Upper lobe of right lung (tissue), 1 donor: ENCODE results near the gene NCKAP5. TPM values are rescaled to one million over a fixed set of nuclear protein-coding genes. Genes with fewer than 3 reads are reported as not detected.

Experiments
- ATAC-seq: fragments of 200-7000 bp; cut with Tn5 transposase; one replicate; pipeline ENCODE4 v1.9.1; 2020; ENCODE audit warnings: mild to moderate bottlenecking, moderate library complexity
- DNase-seq: peaks from one replicate; pipeline ENCODE4 v3.0.0-alpha.2; 2020
- H3K27ac ChIP-seq: fragments of 200-600 bp; one replicate; pipeline ENCODE4 v1.8.0; 2022
- H3K27me3 ChIP-seq: fragments of 200-600 bp; one replicate; pipeline ENCODE4 v1.8.0; 2022; ENCODE audit warnings: mild to moderate bottlenecking
- H3K36me3 ChIP-seq: fragments of 200-600 bp; one replicate; pipeline ENCODE4 v1.8.0; 2022
- H3K4me1 ChIP-seq: fragments of 200-600 bp; one replicate; pipeline ENCODE4 v1.8.0; 2022
- H3K4me3 ChIP-seq: fragments of 200-600 bp; one replicate; pipeline ENCODE4 v1.8.0; 2022; ENCODE audit warnings: mild to moderate bottlenecking
- H3K9me3 ChIP-seq: fragments of 200-600 bp; one replicate; pipeline ENCODE4 v1.8.0; 2022
- intact Hi-C: fragments of 100-400 bp; cut with DNase I; formaldehyde crosslinking; loops from one replicate; pipeline ENCODE4 v1.11.0; 2022
- total RNA-seq: library from RNA; stranded (reverse); fragmentation: NEBNext Ultra II Directional; extraction: Animal tissue kit (Norgen Biotek cat#: 25700); gene quantifications from one replicate; pipeline ENCODE4 v1.2.1, GENCODE V29; 2021
- TF ChIP-seq, protein P1 (sequence below): fragments of 200-600 bp; IDR thresholded peaks from one replicate; pipeline ENCODE4 v1.8.0; 2022; ENCODE audit warnings: antibody characterized with exemption
- donor health status: DM: no; HTN: yes; CAD: no; lungs with severe emphysema.

The NCKAP5 gene
- total RNA-seq, 1 donor from 2014 or later = 40.8 TPM

DNA sequence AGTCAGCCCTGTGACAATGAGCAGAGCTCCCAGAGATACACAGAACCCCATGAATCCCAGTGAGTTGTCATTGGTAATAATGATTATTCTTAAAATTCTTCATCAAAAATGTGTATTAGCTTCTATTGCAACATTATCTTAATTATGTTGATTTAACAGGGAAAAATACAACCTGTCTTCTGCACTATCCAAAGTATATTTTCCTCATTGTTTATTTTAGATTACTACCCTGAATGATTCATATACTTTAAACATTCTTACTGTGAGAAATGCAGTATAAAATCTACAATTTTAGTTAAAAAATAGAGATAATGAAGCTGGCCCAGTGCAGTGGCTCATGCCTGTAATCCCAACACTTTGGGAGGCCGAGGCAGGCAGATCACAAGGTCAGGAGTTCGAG lies 773.0 kb downstream of the NCKAP5 start:
- Histone ChIP-seq H3K36me3 (no peaks in the 10 kb centered on the region), H3K27me3 (no peaks in the 10 kb centered on the region), H3K9me3 (no peaks in the 10 kb centered on the region), H3K27ac (no peak overlapping the region), H3K4me1 (no peaks in the 10 kb centered on the region), H3K4me3 (no peak overlapping the region)
- TF ChIP-seq, protein P1, sequence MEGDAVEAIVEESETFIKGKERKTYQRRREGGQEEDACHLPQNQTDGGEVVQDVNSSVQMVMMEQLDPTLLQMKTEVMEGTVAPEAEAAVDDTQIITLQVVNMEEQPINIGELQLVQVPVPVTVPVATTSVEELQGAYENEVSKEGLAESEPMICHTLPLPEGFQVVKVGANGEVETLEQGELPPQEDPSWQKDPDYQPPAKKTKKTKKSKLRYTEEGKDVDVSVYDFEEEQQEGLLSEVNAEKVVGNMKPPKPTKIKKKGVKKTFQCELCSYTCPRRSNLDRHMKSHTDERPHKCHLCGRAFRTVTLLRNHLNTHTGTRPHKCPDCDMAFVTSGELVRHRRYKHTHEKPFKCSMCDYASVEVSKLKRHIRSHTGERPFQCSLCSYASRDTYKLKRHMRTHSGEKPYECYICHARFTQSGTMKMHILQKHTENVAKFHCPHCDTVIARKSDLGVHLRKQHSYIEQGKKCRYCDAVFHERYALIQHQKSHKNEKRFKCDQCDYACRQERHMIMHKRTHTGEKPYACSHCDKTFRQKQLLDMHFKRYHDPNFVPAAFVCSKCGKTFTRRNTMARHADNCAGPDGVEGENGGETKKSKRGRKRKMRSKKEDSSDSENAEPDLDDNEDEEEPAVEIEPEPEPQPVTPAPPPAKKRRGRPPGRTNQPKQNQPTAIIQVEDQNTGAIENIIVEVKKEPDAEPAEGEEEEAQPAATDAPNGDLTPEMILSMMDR = no peak
- ATAC-seq (no peak), DNase-seq (no peak)
- intact Hi-C loops = no loop called here

DNA sequence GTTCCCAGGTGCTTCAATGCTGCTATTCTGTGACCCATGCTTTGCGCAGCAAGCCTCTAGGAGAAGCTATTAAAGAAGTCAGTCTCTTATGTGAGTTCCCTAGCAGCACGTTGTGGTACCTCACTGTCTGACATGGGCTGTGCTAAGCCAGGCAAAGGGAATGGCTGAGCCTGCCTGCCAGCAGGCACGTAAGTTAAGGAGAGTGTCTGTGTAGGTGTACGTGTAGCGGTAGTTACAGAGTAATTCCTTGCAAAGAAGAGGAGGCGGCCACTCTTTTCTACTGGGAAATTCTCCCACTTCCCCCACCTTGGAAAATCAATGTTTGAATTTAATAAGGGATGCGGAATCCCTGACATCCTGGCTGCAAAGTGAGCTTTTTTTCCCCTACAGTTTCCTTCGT lies 774.7 kb downstream of the NCKAP5 start:
- Histone ChIP-seq H3K9me3 (no peaks in the 10 kb centered on the region), H3K27ac (no peak overlapping the region), H3K36me3 (no peaks in the 10 kb centered on the region), H3K4me3 (no peak overlapping the region), H3K27me3 (no peaks in the 10 kb centered on the region), H3K4me1 (no peaks in the 10 kb centered on the region)
- ATAC-seq = no peak
- DNase-seq = no peak
- TF ChIP-seq, protein P1 = no peak
- intact Hi-C loops = no loop called here

DNA sequence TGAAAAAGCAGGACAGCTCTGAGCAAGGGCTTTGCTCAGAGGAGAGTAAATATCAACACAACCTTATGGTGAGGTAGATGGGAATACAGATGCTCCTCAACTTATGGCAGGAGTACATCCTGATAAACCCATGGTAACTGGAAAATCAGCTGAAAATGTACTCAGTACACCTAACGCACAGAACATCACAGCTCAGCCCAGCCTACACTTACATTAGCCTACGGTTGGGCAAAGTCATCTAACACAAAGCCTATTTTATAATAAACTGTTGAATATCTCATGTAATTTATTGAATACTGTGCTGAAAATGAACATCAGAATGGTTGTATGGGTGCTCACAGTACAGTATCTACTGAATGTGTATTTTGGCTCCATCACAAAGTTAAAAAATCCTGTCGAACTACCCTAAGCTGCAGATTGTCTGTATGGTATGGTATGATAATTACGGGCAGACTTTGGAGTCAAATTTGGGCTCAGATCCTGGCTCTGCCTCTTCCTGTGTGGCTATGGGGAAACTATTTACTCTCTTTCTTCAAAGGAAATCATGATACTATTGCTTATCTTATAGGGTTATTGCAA lies 778.0 kb downstream of the NCKAP5 start:
- Histone ChIP-seq H3K27ac (no peak overlapping the region), H3K4me3 (no peak overlapping the region), H3K36me3 (no peaks in the 10 kb centered on the region), H3K27me3 (no peaks in the 10 kb centered on the region), H3K4me1 (no peaks in the 10 kb centered on the region), H3K9me3 (no peaks in the 10 kb centered on the region)
- TF ChIP-seq, protein P1 = no peak
- no peak for ATAC-seq
- intact Hi-C loops = no loop called here
- no peak for DNase-seq

DNA sequence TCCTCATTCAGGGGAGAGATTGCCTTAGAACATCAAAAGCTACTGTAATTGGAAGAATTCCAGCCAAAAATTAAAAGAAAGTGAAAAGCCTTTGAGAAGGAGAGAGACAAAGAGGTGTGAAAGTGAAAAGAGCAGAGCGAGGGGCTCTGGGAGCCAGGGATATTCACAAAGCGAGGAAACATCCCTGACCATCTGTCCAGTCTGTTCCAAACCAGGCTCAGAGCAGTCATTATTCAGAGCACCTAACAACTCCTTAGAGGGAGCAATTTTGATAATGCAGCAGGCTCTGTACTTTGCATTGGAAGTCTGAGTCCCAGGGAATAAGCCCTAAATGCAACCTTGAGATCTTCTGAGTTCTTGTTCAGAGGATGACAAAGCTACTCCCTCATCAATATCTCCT lies 779.2 kb downstream of the NCKAP5 start:
- Histone ChIP-seq H3K36me3 (no peaks in the 10 kb centered on the region), H3K27ac (no peak overlapping the region), H3K4me3 (no peak overlapping the region), H3K27me3 (no peaks in the 10 kb centered on the region), H3K9me3 (no peaks in the 10 kb centered on the region), H3K4me1 (no peaks in the 10 kb centered on the region)
- intact Hi-C loops = no loop called here
- DNase-seq (no peak), ATAC-seq (no peak)
- TF ChIP-seq, protein P1 = no peak

DNA sequence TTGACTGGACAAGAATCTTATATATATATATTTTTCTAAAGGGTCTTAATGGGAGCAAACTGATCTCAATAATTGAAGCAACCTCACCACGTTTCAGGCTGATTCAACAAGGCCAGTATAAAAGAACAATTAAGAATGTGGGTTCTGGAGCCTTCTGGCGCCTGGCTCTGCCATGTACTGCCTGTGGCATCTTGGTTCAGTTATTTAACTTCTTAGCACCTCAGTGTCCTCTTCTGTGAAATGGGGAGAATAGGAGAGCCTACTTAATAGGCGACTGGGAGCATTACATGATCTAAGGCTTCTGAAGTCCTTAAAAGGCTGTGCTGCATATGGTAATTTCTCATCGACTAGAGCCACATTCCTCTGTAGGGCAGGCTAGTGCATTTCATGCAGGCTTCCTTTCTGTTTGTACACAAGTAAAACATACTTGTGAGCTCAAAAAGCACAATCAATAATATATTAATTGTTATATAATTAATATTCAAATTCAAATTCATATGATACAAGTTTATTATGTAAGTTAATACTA lies 779.9 kb downstream of the NCKAP5 start:
- TF ChIP-seq, protein P1 = no peak

DNA sequence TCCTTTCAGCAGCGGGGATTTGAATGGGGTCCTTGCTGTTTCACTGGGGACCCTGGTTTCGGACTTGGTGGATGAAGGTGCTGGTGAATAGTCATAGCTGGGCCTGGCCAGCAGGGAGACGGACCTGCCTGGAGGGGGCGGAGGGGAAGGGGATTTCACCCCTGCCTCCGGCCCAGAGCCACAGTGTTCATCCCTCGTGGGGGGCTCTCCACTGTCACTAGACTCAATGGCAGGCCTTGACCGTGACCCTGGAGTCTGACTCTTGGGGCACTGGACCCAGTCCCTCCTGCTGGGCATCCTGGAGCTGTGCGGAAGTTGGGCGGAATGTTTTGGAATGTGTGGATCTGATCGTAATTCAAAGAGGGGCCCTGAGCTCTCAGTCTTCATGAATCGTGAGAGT lies 784.4 kb downstream of the NCKAP5 start:
- ATAC-seq (peak; percentile 23), DNase-seq (no peak)
- TF ChIP-seq, protein P1 = no peak
- Histone ChIP-seq H3K27ac (no peak overlapping the region), H3K4me1 (no peaks in the 10 kb centered on the region), H3K36me3 (no peaks in the 10 kb centered on the region), H3K9me3 (no peaks in the 10 kb centered on the region), H3K4me3 (no peak overlapping the region), H3K27me3 (no peaks in the 10 kb centered on the region)
- intact Hi-C loops = no loop called here

More for the DNA sequence above, 779.9 kb downstream of the NCKAP5 start:
- no peak for ATAC-seq
- H3K9me3 ChIP-seq = no peaks in the 10 kb centered on the region
- DNase-seq = no peak
- no peaks in the 10 kb centered on the region for H3K4me1 ChIP-seq
- H3K4me3 ChIP-seq = no peak overlapping the region
- no peak overlapping the region for H3K27ac ChIP-seq
- no peaks in the 10 kb centered on the region for H3K27me3 ChIP-seq
- H3K36me3 ChIP-seq = no peaks in the 10 kb centered on the region
- intact Hi-C loops = no loop called here
